Caki2 (cell line): Measurements from ENCODE around the gene MAP2K6. TPM values are rescaled to one million over a fixed set of nuclear protein-coding genes. Genes with fewer than 3 reads are reported as not detected.
A peak's percentile ranks its signal among the peaks of the same experiment; 100 is the strongest.

Source experiments
- DNase-seq: peaks from one replicate; pipeline ENCODE4 v3.0.0-alpha.2; 2015; ENCODE audit warnings: low read depth
- in situ Hi-C: cut with HindIII; loops from 2 replicates; pipeline ENCODE4 v1.10.0; 2016; ENCODE audit warnings: low sequenced_read_pairs, low pct_unique_long_range_greater_than_20kb, mixed read lengths
- total RNA-seq: library from RNA; depleted of rRNA; stranded (reverse); fragments of >200 nt; shearing (Covaris generic); gene quantifications from 2 replicates; pipeline ENCODE4 v1.2.3, GENCODE V29; 2014; ENCODE audit warnings: low replicate concordance; rRNA removed

Gene MAP2K6
- total RNA-seq: 3.5 and 6.3 TPM in 2 replicates

DNA sequence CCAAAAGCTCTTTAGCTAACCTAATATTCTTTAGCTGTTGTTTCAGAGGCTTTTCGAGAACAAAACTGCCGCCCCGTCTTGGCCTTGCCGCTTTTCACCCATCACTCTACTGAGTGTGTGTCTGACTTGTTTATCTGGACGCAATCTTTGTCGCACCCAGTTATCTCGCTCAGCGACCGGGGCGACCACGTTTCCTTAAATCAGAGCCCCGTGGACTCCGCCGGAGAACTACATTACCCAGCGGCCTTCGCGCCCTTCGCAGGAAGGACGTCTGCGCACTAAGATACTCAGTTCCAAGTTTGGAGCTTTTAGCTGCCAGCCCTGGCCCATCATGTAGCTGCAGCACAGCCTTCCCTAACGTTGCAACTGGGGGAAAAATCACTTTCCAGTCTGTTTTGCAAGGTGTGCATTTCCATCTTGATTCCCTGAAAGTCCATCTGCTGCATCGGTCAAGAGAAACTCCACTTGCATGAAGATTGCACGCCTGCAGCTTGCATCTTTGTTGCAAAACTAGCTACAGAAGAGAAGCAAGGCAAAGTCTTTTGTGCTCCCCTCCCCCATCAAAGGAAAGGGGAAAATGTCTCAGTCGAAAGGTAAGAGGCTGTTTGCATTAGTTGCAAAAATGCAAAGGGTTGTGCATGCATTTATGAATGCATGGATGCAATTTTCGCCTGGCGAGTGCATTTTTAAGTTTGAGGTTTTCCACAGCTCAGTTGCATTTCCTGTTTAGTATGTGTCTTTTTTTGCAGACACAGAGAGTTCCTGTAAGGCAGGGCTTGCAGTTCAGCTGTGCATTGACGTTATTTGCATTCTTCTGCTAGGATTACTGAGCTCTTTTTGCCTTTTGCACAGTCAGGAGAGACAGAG is at the start of gene MAP2K6:
MAP2K6 (plus strand) TSS at position 290 of the 867 bp plus-strand sequence; CDS start at position 578, 288 bp downstream.
- in situ Hi-C loops: no loop called here
- peak; percentile 72 for DNase-seq

GRCh38 chr17:69367298-69367697 is 47.2 kb upstream of the MAP2K6 start:
- DNase-seq: no peak
- in situ Hi-C loops: no loop called here

DNA sequence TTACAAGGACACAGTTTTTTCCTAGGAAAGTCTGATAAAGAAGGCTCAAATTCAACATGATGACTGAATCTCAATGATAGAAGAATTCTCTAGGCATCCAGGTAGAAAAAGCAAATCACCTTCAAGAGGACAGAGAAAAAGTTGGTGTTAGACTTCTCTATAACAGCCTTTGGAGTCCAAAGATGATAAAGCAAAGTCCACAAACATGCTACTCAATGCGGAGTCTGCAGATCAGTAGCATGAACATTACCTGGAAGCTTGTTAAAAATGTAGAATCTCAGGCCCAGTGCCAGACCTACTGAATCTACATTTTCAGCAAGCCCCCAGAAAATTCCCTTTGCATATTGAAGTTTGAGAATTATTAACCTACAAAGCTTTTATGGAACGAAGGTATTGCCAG is 41.4 kb upstream of the MAP2K6 start:
- in situ Hi-C loops: no loop called here

GRCh38 chr17:69375229-69375628 is 39.3 kb upstream of the MAP2K6 start:
- DNase-seq: no peak
- in situ Hi-C loops: no loop called here

More for the DNA sequence above, 41.4 kb upstream of the MAP2K6 start:
- no peak for DNase-seq

GRCh38 chr17:69388822-69389442 is 25.6 kb upstream of the MAP2K6 start:
- in situ Hi-C loops: no loop called here
- DNase-seq: no peak

DNA sequence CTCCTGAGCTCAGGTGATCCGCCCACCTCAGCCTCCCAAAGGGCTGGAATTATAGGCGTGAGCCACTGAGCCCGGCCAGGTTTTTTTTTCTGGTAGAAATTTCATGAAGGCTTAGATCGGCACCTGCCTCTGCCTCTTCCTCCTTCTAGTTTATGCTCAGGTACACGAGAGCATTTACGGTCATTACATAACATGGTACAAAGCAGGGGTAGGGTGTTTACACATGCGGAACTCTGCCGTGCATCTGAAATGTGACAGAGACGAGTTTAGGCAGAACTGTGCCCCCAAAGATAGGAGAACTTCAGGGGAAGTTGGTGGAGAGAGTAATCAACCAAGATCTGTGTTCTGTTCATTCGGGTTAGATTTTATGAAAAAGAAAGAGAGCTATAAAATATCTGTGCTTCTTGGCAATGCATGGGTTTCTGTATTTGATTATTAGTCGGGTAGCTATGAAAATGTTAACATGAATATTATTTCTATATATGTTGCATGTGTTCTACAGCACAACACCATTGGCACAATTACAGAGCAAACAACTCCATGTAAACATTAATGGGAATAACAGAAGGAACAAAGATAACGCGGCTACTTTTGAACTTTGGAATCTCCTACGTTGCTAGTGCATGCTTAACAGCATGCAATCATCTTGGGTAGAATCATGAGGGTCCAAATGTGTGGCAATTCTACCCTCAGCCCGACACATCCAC is 23.5 kb upstream of the MAP2K6 start:
- no peak for DNase-seq
- in situ Hi-C loops: no loop called here

DNA sequence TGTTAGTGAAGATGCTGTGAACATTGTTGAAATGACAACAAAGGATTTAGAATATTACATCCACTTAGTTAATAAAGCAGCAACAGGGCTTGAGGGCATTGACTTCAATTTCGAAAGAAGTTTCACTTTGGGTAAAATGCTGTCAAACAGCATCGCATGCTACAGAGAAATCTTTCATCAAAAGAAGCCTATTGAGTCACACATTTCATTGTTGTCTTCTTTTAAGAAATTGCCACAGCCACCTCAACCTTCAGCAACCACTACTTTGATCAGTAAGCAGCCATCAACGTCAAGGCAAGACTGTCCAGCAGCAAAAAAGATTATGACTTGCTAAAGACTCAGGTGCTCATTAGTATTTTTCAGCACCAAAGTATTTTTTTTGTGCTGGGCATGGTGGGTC is 13.2 kb upstream of the MAP2K6 start:
- in situ Hi-C loops: no loop called here

DNA sequence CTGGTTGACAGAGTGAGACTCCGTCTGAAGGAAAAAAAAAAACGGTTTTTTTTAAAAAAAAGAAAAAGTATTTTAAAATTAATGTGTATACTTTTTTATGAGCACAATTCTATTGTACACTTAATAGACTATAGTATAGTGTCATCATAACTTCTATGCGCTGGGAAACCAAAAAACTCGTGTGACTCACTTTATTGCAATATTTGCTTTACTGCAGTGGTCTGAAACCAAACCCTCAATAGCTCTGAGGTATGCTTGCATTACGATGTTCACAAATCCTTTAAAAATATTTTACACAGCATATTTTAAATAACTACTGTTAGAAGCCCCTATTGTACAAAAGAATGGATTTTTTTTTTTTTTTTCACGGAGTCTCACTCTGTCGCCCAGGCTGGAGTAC is 12.4 kb upstream of the MAP2K6 start:
- DNase-seq: no peak
- in situ Hi-C loops: no loop called here

More for the DNA sequence above, 13.2 kb upstream of the MAP2K6 start:
- no peak for DNase-seq

- in situ Hi-C loops: no loop called here
- no peak for DNase-seq
Measured at GRCh38 chr17:69404399-69404798, 10.1 kb upstream of the MAP2K6 start.

DNA sequence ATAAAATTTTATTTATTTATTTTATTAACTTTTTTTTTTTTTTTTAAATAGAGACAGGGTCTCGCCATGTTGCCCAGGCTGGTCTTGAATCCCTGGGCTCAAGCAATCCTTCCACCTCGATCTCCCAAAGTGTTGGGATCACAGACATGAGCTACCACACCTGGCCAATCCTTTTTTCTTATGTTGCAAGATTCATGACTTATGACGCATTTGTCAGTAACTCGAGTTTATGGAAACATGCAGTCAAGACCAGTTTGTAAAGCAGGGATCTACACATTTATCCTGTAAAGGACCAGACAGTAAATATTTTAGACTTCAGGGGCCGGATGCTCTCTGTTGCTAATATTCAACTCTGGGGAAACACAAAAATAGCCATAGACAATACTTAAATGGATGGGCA is 9.4 kb upstream of the MAP2K6 start:
- in situ Hi-C loops: no loop called here
- no peak for DNase-seq

DNA sequence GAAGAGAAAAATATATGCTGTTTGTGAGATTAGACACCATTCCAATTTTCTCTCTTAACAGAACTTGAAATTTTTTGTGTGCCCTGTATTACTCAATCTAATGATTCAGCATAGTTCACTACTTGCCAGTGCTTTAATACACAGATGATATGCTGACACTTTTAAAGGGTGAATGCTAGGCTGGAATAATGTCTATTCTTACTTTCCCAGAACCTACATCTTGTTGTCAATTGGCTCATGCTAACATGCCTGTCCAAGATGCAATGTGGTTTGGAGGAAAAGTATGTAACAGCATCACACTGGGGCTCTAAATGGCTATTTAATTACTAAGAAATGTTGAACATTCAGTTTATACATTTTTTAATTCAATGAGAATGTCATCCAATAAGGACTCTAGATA is 7.6 kb upstream of the MAP2K6 start:
- DNase-seq: no peak
- in situ Hi-C loops: no loop called here

- no peak for DNase-seq
- in situ Hi-C loops: no loop called here
Measured at GRCh38 chr17:69407759-69408158, 6.7 kb upstream of the MAP2K6 start.

DNA sequence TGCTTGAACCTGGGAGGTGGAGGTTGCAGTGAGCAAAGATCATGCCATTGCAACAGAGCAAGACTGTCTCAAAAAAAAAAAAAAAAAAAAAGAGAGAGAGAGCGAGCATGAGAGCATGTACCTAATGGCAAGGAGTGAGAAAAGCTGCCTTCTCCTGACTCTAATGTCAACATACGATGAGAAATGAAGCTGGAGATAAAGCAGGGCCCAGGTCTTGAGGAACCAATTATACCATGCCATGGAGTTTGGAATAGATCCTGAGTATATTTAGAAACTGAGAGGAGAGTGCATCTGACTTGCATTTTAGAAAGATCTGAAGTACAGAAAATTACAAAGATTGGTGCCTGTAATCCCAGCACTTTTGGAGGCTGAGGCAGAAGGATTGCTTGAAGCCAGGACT is 3.8 kb upstream of the MAP2K6 start:
- in situ Hi-C loops: no loop called here
- DNase-seq: no peak

DNA sequence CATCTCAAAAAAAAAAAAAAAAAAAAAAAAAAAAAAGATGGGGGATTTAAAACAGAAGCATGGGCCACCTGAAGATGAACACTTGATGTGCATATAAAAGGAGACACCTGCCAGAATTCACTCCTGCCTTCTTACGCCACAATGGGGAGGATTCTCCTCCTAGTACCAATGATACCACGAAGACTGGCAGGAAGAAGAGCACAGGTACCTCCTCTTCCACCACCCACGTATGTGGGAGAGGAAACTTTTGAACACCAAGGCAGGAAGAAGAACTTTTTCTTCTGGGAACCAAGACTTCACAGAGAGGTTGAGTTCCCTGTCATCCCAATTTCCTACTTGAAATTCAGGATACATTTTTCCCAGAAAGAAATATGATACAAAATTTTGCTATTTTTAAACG is 2.7 kb upstream of the MAP2K6 start:
- in situ Hi-C loops: no loop called here
- no peak for DNase-seq

DNA sequence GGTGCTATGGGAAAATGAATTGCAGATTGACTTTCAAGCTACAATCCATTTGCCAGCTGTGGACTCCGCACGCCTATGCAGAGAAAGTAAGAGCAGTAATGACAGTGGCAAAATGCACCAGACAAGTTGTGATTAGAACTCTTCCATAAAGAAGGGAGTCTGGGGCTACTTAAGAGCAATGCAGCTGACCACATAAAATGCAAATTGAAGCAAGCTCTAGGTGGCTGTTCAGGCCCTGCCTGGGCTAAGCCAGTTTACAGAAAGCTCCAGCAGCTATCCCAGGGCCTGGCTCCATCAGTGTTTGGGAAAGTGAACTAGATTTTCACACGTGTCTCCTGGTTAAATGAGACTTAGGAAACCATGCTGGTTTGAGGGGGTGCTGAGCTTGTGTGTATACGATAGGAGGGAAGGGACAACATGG is 2.2 kb upstream of the MAP2K6 start:
- DNase-seq: no peak
- in situ Hi-C loops: no loop called here

GRCh38 chr17:69415431-69415830 is 934 bp downstream of the MAP2K6 start:
- in situ Hi-C loops: no loop called here
- no peak for DNase-seq

- in situ Hi-C loops: no loop called here
Measured at GRCh38 chr17:69417545-69418483, 3.3 kb downstream of the MAP2K6 start.

DNA sequence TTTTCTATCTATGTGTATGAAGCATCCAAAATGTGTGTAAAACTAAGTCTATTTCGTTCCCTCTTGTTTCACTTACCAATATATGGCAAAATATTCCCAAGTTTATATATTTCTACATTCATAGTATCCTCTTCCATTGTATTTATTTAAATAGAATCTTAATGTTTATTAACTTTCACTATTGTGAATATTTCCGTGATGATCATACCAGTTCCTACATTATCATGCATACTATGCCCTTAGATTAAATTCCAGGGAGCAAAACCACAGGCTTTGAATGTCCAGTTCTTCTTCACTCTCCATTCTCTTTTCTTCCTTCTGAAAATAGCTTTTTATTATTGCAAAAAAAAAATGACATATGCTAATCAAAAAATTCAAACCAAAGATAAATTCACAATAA is 4.0 kb downstream of the MAP2K6 start:
- no peak for DNase-seq
- in situ Hi-C loops: no loop called here

More at GRCh38 chr17:69417545-69418483, 3.3 kb downstream of the MAP2K6 start:
- DNase-seq: no peak
